Measurements from ENCODE around the gene OBP2A.

Gene OBP2A

DNA sequence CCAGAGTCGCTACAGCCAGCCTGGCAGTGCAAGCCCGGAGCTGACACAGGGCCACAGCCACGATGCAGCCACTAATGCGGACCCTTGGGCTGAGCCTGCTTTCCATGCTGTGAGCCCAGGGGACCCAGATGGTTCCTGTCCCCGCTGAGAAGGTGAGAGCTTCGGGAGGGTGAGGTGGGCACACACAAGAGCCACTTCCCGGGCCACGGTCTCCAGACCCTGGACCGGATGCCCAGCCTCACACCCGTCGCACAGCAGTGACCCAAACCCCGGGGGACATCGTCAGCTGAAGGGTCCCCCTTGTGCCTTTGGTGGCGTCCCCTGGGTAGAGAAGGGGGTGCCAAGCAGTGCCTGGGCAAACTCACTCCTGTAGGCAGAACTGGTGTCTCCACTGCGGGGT, 29.0 kb downstream of the OBP2A start:
- DNase-seq (ENCODE audit: low read depth, low spot score), result no peak

DNA sequence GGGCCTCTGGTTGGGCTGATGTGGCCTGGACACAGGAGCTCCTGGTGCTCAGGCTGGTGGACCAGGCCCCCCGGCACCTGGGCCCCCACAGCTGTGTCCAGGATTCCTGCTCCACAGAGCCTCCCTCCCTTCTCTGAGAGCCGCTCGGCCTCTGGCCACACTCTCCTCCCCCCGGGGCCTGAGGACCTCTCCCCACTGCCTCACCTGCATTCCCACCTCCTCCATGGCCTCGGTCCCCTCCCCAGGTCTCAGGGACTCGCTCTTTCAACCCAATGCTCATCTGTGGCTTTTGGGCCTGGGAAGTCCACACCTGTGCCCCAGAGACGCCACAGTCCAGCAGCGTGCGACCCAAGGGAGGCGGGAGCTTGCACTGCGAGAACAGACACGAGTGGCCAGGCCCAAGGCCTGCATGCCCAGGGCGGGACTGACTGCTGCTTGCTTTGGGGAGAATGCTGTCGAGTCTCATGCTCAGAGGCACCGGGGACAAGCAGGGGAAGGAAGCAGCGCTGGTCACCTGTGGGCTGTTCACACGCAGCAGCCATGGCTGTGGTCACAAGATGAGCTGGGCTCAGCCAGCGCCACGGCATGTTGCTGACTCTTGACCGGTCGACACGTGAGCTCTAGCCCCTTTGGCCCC, 30.2 kb downstream of the OBP2A start:
- no peaks in the 10 kb centered on the region for H3K9me3 ChIP-seq (ENCODE audit: insufficient read depth, low read length)
- TF ChIP-seq ZNF274 (IDR thresholded peaks at IDR 0.05; ENCODE audit: low read depth, low read length), result no peak
- TF ChIP-seq SUZ12 (IDR thresholded peaks at IDR 0.05; ENCODE audit: extremely low read depth, insufficient read depth, insufficient read length), result no peak
- TF ChIP-seq YY1 (IDR thresholded peaks at IDR 0.05; ENCODE audit: insufficient read depth, insufficient read length), result no peak
- H3K27me3 ChIP-seq (ENCODE audit: insufficient read depth, insufficient read length), result peaks cover 5% of the 10 kb centered on the region
- H3K9ac ChIP-seq (ENCODE audit: insufficient read length, low read depth), result no peak overlapping the region
- H3K4me1 ChIP-seq (ENCODE audit: insufficient read depth, insufficient read length), result no peaks in the 10 kb centered on the region
- no peak for DNase-seq (ENCODE audit: low read depth, low spot score)
- H3K4me3 ChIP-seq (ENCODE audit: insufficient read length, low read depth), result no peak overlapping the region
- H3K36me3 ChIP-seq (ENCODE audit: insufficient read depth, insufficient read length, low read length), result no peaks in the 10 kb centered on the region

More for the DNA sequence above, 29.0 kb downstream of the OBP2A start:
- no peak overlapping the region for H3K9ac ChIP-seq (ENCODE audit: insufficient read length, low read depth)
- H3K4me3 ChIP-seq (ENCODE audit: insufficient read length, low read depth), result no peak overlapping the region
- H3K27me3 ChIP-seq (ENCODE audit: insufficient read depth, insufficient read length), result peaks cover 5% of the 10 kb centered on the region
- H3K4me1 ChIP-seq (ENCODE audit: insufficient read depth, insufficient read length), result no peaks in the 10 kb centered on the region
- TF ChIP-seq SUZ12 (IDR thresholded peaks at IDR 0.05; ENCODE audit: extremely low read depth, insufficient read depth, insufficient read length) (no peak), YY1 (IDR thresholded peaks at IDR 0.05; ENCODE audit: insufficient read depth, insufficient read length) (no peak)
- no peaks in the 10 kb centered on the region for H3K36me3 ChIP-seq (ENCODE audit: insufficient read depth, insufficient read length, low read length)
- H3K9me3 ChIP-seq (ENCODE audit: insufficient read depth, low read length), result no peaks in the 10 kb centered on the region; the same call in 1 of the 2 replicates

DNA sequence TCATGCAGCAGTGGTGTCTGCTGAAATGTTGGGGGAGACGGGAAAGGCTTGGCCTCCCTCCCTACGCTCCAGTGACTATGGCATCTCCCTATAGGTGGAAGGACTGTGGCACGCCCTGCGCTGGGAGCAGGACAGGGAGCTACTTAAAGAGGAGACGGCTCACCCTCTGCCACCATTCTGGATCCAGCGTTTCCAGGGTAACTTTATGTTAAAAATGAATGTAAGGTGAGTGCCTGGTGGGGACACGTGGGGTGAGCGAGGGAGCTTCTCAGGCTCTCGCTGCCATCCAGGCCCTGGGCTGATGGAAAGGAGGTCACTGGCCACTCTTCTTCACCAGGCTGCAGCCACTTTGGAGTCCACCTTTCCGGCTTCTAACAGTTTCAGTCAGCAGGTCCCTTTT, 31.3 kb downstream of the OBP2A start:
- H3K9me3 ChIP-seq (ENCODE audit: insufficient read depth, low read length), result no peaks in the 10 kb centered on the region
- no peaks in the 10 kb centered on the region for H3K4me1 ChIP-seq (ENCODE audit: insufficient read depth, insufficient read length)
- TF ChIP-seq SUZ12 (IDR thresholded peaks at IDR 0.05; ENCODE audit: extremely low read depth, insufficient read depth, insufficient read length), result no peak
- TF ChIP-seq ZNF274 (IDR thresholded peaks at IDR 0.05; ENCODE audit: low read depth, low read length), result no peak
- TF ChIP-seq YY1 (IDR thresholded peaks at IDR 0.05; ENCODE audit: insufficient read depth, insufficient read length), result no peak
- no peak overlapping the region for H3K9ac ChIP-seq (ENCODE audit: insufficient read length, low read depth)
- DNase-seq (ENCODE audit: low read depth, low spot score), result no peak
- peaks cover 5% of the 10 kb centered on the region for H3K27me3 ChIP-seq (ENCODE audit: insufficient read depth, insufficient read length)
- no peaks in the 10 kb centered on the region for H3K36me3 ChIP-seq (ENCODE audit: insufficient read depth, insufficient read length, low read length)
- no peak overlapping the region for H3K4me3 ChIP-seq (ENCODE audit: insufficient read length, low read depth)

GRCh38 chr9:135579356-135579755, 33.4 kb downstream of the OBP2A start:
- no peak overlapping the region for H3K9ac ChIP-seq (ENCODE audit: insufficient read length, low read depth)
- H3K4me1 ChIP-seq (ENCODE audit: insufficient read depth, insufficient read length), result no peaks in the 10 kb centered on the region
- DNase-seq (ENCODE audit: low read depth, low spot score), result no peak
- no peaks in the 10 kb centered on the region for H3K9me3 ChIP-seq (ENCODE audit: insufficient read depth, low read length)
- no peaks in the 10 kb centered on the region for H3K36me3 ChIP-seq (ENCODE audit: insufficient read depth, insufficient read length, low read length)
- no peak overlapping the region for H3K4me3 ChIP-seq (ENCODE audit: insufficient read length, low read depth)
- no peak for TF ChIP-seq SUZ12 (IDR thresholded peaks at IDR 0.05; ENCODE audit: extremely low read depth, insufficient read depth, insufficient read length)
- TF ChIP-seq ZNF274 (IDR thresholded peaks at IDR 0.05; ENCODE audit: low read depth, low read length), result no peak
- TF ChIP-seq YY1 (IDR thresholded peaks at IDR 0.05; ENCODE audit: insufficient read depth, insufficient read length), result no peak
- H3K27me3 ChIP-seq (ENCODE audit: insufficient read depth, insufficient read length), result peaks cover 5% of the 10 kb centered on the region

GRCh38 chr9:135579889-135580660, 34.1 kb downstream of the OBP2A start:
- H3K9me3 ChIP-seq (ENCODE audit: insufficient read depth, low read length), result no peaks in the 10 kb centered on the region
- H3K36me3 ChIP-seq (ENCODE audit: insufficient read depth, insufficient read length, low read length), result no peaks in the 10 kb centered on the region
- TF ChIP-seq YY1 (IDR thresholded peaks at IDR 0.05; ENCODE audit: insufficient read depth, insufficient read length), result no peak
- H3K4me3 ChIP-seq (ENCODE audit: insufficient read length, low read depth), result no peak overlapping the region
- H3K9ac ChIP-seq (ENCODE audit: insufficient read length, low read depth), result no peak overlapping the region
- H3K27me3 ChIP-seq (ENCODE audit: insufficient read depth, insufficient read length), result peaks cover 3% of the 10 kb centered on the region
- DNase-seq (ENCODE audit: low read depth, low spot score), result no peak
- no peaks in the 10 kb centered on the region for H3K4me1 ChIP-seq (ENCODE audit: insufficient read depth, insufficient read length)

GRCh38 chr9:135580664-135581380, 34.9 kb downstream of the OBP2A start:
- Histone ChIP-seq H3K36me3 (ENCODE audit: insufficient read depth, insufficient read length, low read length) (no peaks in the 10 kb centered on the region), H3K9me3 (ENCODE audit: insufficient read depth, low read length) (no peaks in the 10 kb centered on the region), H3K4me3 (ENCODE audit: insufficient read length, low read depth) (no peak overlapping the region), H3K9ac (ENCODE audit: insufficient read length, low read depth) (no peak overlapping the region), H3K4me1 (ENCODE audit: insufficient read depth, insufficient read length) (no peaks in the 10 kb centered on the region), H3K27me3 (ENCODE audit: insufficient read depth, insufficient read length) (peaks cover 2% of the 10 kb centered on the region)
- DNase-seq (ENCODE audit: low read depth, low spot score), result no peak
- TF ChIP-seq YY1 (IDR thresholded peaks at IDR 0.05; ENCODE audit: insufficient read depth, insufficient read length) (no peak), SUZ12 (IDR thresholded peaks at IDR 0.05; ENCODE audit: extremely low read depth, insufficient read depth, insufficient read length) (no peak), ZNF274 (IDR thresholded peaks at IDR 0.05; ENCODE audit: low read depth, low read length) (no peak)
